ENCODE results near the gene C9orf43. TPM values are rescaled to one million over a fixed set of nuclear protein-coding genes. Genes with fewer than 3 reads are reported as not detected.

The C9orf43 gene
- total RNA-seq, 2 experiments from 2014 or later = 1.8 to 2.9 TPM

Other genes with a start within 250 kb of the C9orf43 start
- 25.5 and 39.9 TPM in 2 replicates for gene FKBP15, start 189.5 kb upstream of the C9orf43 start, total RNA-seq (2014; rRNA removed; shearing (Covaris generic))
- gene FKBP15, start 189.5 kb upstream of the C9orf43 start, total RNA-seq (2022) = 47.3 and 58.0 TPM in 2 replicates
- 3.9 and 4.7 TPM in 2 replicates for gene SLC31A1, start 189.2 kb upstream of the C9orf43 start, total RNA-seq (2014; rRNA removed; shearing (Covaris generic))
- gene SLC31A1, start 189.2 kb upstream of the C9orf43 start, total RNA-seq (2022) = 12.4 and 16.7 TPM in 2 replicates
- gene CDC26, start 135.2 kb upstream of the C9orf43 start, total RNA-seq (2014; rRNA removed; shearing (Covaris generic)) = 29.9 and 42.5 TPM in 2 replicates
- gene CDC26, start 135.2 kb upstream of the C9orf43 start, total RNA-seq (2022) = 39.7 and 39.9 TPM in 2 replicates
- gene PRPF4, start 135.1 kb upstream of the C9orf43 start, total RNA-seq (2014; rRNA removed; shearing (Covaris generic)) = 27.4 and 27.8 TPM in 2 replicates
- 35.8 and 39.9 TPM in 2 replicates for gene PRPF4, start 135.1 kb upstream of the C9orf43 start, total RNA-seq (2022)
- not detected in 2 replicates for gene RNF183, start 107.4 kb upstream of the C9orf43 start, total RNA-seq (2014; rRNA removed; shearing (Covaris generic))
- not detected in 2 replicates for gene RNF183, start 107.4 kb upstream of the C9orf43 start, total RNA-seq (2022)
- gene WDR31, start 70.5 kb upstream of the C9orf43 start, total RNA-seq (2014; rRNA removed; shearing (Covaris generic)) = 0.19 and 0.54 TPM in 2 replicates
- gene WDR31, start 70.5 kb upstream of the C9orf43 start, total RNA-seq (2022) = 1.2 and 1.4 TPM in 2 replicates
- gene BSPRY, start 61.2 kb upstream of the C9orf43 start, total RNA-seq (2014; rRNA removed; shearing (Covaris generic)) = 0.54 and 1.3 TPM in 2 replicates
- 0.82 and 0.98 TPM in 2 replicates for gene BSPRY, start 61.2 kb upstream of the C9orf43 start, total RNA-seq (2022)
- 11.9 and 18.1 TPM in 2 replicates for gene HDHD3, start 33.8 kb upstream of the C9orf43 start, total RNA-seq (2014; rRNA removed; shearing (Covaris generic))
- 16.0 and 16.7 TPM in 2 replicates for gene HDHD3, start 33.8 kb upstream of the C9orf43 start, total RNA-seq (2022)
- 14.3 and 19.8 TPM in 2 replicates for gene ALAD, start 9.5 kb upstream of the C9orf43 start, total RNA-seq (2014; rRNA removed; shearing (Covaris generic))
- gene ALAD, start 9.5 kb upstream of the C9orf43 start, total RNA-seq (2022) = 26.3 and 26.6 TPM in 2 replicates
- 108 and 132 TPM in 2 replicates for gene POLE3, start 72 bp upstream of the C9orf43 start, total RNA-seq (2014; rRNA removed; shearing (Covaris generic))
- gene POLE3, start 72 bp upstream of the C9orf43 start, total RNA-seq (2022) = 118 and 130 TPM in 2 replicates
- 11.7 and 22.8 TPM in 2 replicates for gene RGS3, start 53.0 kb downstream of the C9orf43 start, total RNA-seq (2014; rRNA removed; shearing (Covaris generic))
- 22.5 and 32.9 TPM in 2 replicates for gene RGS3, start 53.0 kb downstream of the C9orf43 start, total RNA-seq (2022)

Data from OCI-LY7 (cell line).